HFFc6 (cell line): Measurements from ENCODE around the gene SLA2. TPM values are rescaled to one million over a fixed set of nuclear protein-coding genes. Genes with fewer than 3 reads are reported as not detected.

Experiments
- DNase-seq: peaks from one replicate; pipeline ENCODE4 v3.0.0-alpha.2; 2018
- H3K27ac Mint-ChIP-seq: 2 replicates; pipeline ENCODE4 v1.8.0; 2020; ENCODE audit warnings: mild to moderate bottlenecking, mixed read lengths
- H3K27me3 Mint-ChIP-seq: 2 replicates; pipeline ENCODE4 v1.8.0; 2021; ENCODE audit warnings: mild to moderate bottlenecking, moderate library complexity, mixed read lengths; ENCODE audit not compliant: insufficient read depth
- H3K36me3 Mint-ChIP-seq: 2 replicates; pipeline ENCODE4 v1.8.0; 2021; ENCODE audit warnings: low read depth, mixed read lengths
- H3K4me1 Mint-ChIP-seq: 2 replicates; pipeline ENCODE4 v1.8.0; 2020; ENCODE audit warnings: low read depth, mixed read lengths
- H3K4me3 Mint-ChIP-seq: 2 replicates; pipeline ENCODE4 v1.8.0; 2020; ENCODE audit warnings: mild to moderate bottlenecking, moderate library complexity, mixed read lengths
- H3K9me3 Mint-ChIP-seq: 2 replicates; pipeline ENCODE4 v1.8.0; 2020; ENCODE audit warnings: mild to moderate bottlenecking, mixed read lengths
- CTCF ChIP-seq: fragments of 200-600 bp; sonication (generic); IDR thresholded peaks from 2 replicates; pipeline ENCODE4 v1.5.0; 2021; ENCODE audit warnings: antibody characterized with exemption, mild to moderate bottlenecking
- total RNA-seq, 6 experiments: library from RNA; stranded (reverse); fragmentation: NEBNext Ultra II Directional; extraction: Animal tissue kit (Norgen Biotek cat#: 25700); gene quantifications; 2 replicates in 1 of 6; 3 replicates in 5 of 6; pipeline ENCODE4 v1.2.3, GENCODE V29; 2021

Gene SLA2
- total RNA-seq, 6 experiments from 2014 or later, result not detected

GRCh38 chr20:36606158-36607066 is 39.6 kb downstream of the SLA2 start:
- H3K36me3 Mint-ChIP-seq, result no peaks in the 10 kb centered on the region; the same call in 1 of the 2 replicates
- H3K27me3 Mint-ChIP-seq, result peaks cover 4% of the 10 kb centered on the region
- H3K4me3 Mint-ChIP-seq, result peak overlapping the region; percentile 99
- no peak for DNase-seq
- no peaks in the 10 kb centered on the region for H3K9me3 Mint-ChIP-seq
- H3K4me1 Mint-ChIP-seq, result peaks cover 20% of the 10 kb centered on the region
- TF ChIP-seq CTCF, result no peak
- H3K27ac Mint-ChIP-seq, result peak overlapping the region; percentile 84

- no peaks in the 10 kb centered on the region for H3K9me3 Mint-ChIP-seq
- peaks cover 20% of the 10 kb centered on the region for H3K4me1 Mint-ChIP-seq
- no peaks in the 10 kb centered on the region; the same call in 1 of the 2 replicates for H3K36me3 Mint-ChIP-seq
- peaks cover 4% of the 10 kb centered on the region for H3K27me3 Mint-ChIP-seq
- peak; percentile 96 for TF ChIP-seq CTCF
- H3K27ac Mint-ChIP-seq, result peak within 1 kb of the TSS; percentile 87
- H3K4me3 Mint-ChIP-seq, result peak within 1 kb of the TSS; percentile 99
- DNase-seq, result peak; percentile 97
These were observed 40.4 kb downstream of the SLA2 start, which contains the start of gene RAB5IF for GRCh38 chr20:36605399-36606157. Gene RAB5IF (plus strand): TSS chr20:36605779. CDS start chr20:36605952, 173 bp downstream.

GRCh38 chr20:36604952-36605398 is 41.0 kb downstream of the SLA2 start:
- Mint-ChIP-seq H3K27me3 (peaks cover 4% of the 10 kb centered on the region), H3K27ac (peak overlapping the region; percentile 87), H3K4me1 (peaks cover 20% of the 10 kb centered on the region), H3K9me3 (no peaks in the 10 kb centered on the region), H3K4me3 (peak overlapping the region; percentile 99), H3K36me3 (no peaks in the 10 kb centered on the region; the same call in 1 of the 2 replicates)
- TF ChIP-seq CTCF, result no peak
- DNase-seq, result no peak

DNA sequence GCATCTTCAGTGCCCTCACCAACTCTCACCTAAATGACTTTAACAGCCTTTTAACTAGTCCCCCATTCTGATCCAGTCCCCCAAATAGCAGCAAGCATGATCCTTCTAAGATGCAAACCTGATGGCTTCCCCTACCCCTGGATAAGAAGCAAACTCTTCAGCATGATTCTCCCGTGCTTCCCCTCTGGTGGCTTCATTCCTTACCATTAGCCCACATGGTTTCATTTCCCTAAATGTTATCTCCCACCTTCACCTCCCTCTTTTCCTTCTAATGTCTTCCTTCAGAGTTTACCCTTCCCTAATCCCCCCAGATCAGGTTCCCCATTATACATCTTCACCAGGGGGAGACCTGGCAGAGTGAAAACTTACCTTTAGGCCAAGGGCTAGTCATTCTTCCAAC is 44.5 kb downstream of the SLA2 start:
- Mint-ChIP-seq H3K27me3 (peaks cover 7% of the 10 kb centered on the region), H3K4me1 (peaks cover 10% of the 10 kb centered on the region), H3K9me3 (no peaks in the 10 kb centered on the region), H3K36me3 (no peaks in the 10 kb centered on the region), H3K27ac (no peak overlapping the region), H3K4me3 (no peak overlapping the region)
- no peak for DNase-seq
- TF ChIP-seq CTCF, result no peak

GRCh38 chr20:36599912-36600345 is 46.1 kb downstream of the SLA2 start:
- peaks cover 5% of the 10 kb centered on the region; the same call in 1 of the 2 replicates for H3K4me1 Mint-ChIP-seq
- no peak for DNase-seq
- no peaks in the 10 kb centered on the region for H3K36me3 Mint-ChIP-seq
- TF ChIP-seq CTCF, result no peak
- H3K9me3 Mint-ChIP-seq, result no peaks in the 10 kb centered on the region
- peaks cover 3% of the 10 kb centered on the region for H3K27me3 Mint-ChIP-seq
- H3K4me3 Mint-ChIP-seq, result no peak overlapping the region
- H3K27ac Mint-ChIP-seq, result no peak overlapping the region
